Measurements from ENCODE around the gene TGFBR1.

DNA sequence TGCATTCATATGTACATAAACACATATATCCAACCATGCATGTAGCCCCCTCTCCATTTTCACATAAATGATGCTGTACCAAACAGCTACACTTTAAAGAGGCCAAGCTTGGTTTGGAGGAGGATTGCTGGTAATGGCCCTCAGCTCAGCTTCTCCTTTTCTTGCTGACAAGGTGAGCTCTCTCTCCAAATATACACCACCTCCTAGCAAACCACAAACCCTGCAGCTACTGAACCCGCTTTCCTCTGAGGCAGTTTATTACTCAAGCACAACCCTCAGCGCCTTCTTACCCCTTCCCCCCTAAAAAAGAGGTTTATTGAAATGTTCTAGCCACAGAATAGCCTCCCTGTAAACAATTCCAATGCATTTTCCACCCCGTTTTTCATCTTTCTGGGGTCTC is 62.8 kb downstream of the TGFBR1 start:
- TF ChIP-seq, protein P1, sequence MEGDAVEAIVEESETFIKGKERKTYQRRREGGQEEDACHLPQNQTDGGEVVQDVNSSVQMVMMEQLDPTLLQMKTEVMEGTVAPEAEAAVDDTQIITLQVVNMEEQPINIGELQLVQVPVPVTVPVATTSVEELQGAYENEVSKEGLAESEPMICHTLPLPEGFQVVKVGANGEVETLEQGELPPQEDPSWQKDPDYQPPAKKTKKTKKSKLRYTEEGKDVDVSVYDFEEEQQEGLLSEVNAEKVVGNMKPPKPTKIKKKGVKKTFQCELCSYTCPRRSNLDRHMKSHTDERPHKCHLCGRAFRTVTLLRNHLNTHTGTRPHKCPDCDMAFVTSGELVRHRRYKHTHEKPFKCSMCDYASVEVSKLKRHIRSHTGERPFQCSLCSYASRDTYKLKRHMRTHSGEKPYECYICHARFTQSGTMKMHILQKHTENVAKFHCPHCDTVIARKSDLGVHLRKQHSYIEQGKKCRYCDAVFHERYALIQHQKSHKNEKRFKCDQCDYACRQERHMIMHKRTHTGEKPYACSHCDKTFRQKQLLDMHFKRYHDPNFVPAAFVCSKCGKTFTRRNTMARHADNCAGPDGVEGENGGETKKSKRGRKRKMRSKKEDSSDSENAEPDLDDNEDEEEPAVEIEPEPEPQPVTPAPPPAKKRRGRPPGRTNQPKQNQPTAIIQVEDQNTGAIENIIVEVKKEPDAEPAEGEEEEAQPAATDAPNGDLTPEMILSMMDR (IDR thresholded peaks at IDR 0.05), result no peak
- TF ChIP-seq POLR2AphosphoS5 (IDR thresholded peaks at IDR 0.05; ENCODE audit: insufficient read depth in 1 of 2, low read depth in 1 of 2), result no peak

Data from vagina (tissue), 2 donors.